Activated naive CD8-positive, alpha-beta T cell treated with anti-CD3 and anti-CD28 coated beads, Interleukin-2, amount 50 U/mL, for 24 hours (primary cell): Measurements from ENCODE around the gene MS4A18.
"Not testable (repeated sequence)": the region's sequence is repeated elsewhere in the genome, so short reads cannot be mapped to it uniquely, and the experiment has no call there.

Source experiments
- ATAC-seq: fragments of 150-1000 bp; cut with Tn5 transposase; one replicate; pipeline ENCODE4 v1.10.0; 2021
- DNase-seq: peaks from one replicate; pipeline ENCODE4 v3.0.0; 2021
- H3K27ac Mint-ChIP-seq: one replicate; pipeline ENCODE4 v1.8.0; 2021; ENCODE audit warnings: mild to moderate bottlenecking, mixed read lengths
- H3K27me3 Mint-ChIP-seq: one replicate; pipeline ENCODE4 v1.8.0; 2021; ENCODE audit warnings: mixed read lengths
- H3K36me3 Mint-ChIP-seq: one replicate; pipeline ENCODE4 v1.8.0; 2021; ENCODE audit warnings: low read depth, mixed read lengths
- H3K4me1 Mint-ChIP-seq: one replicate; pipeline ENCODE4 v1.8.0; 2021; ENCODE audit warnings: mixed read lengths
- H3K4me3 Mint-ChIP-seq: one replicate; pipeline ENCODE4 v1.8.0; 2021; ENCODE audit warnings: mild to moderate bottlenecking, moderate library complexity, mixed read lengths
- H3K9me3 Mint-ChIP-seq: one replicate; pipeline ENCODE4 v1.8.0; 2021; ENCODE audit warnings: mixed read lengths

The MS4A18 gene

GRCh38 chr11:60713423-60713822 is 11.1 kb upstream of the MS4A18 start:
- not testable (repeated sequence) for ATAC-seq, H3K36me3 Mint-ChIP-seq, DNase-seq, H3K9me3 Mint-ChIP-seq, H3K4me3 Mint-ChIP-seq, H3K27ac Mint-ChIP-seq, H3K4me1 Mint-ChIP-seq
- peaks cover 16% of the 10 kb centered on the region for H3K27me3 Mint-ChIP-seq

DNA sequence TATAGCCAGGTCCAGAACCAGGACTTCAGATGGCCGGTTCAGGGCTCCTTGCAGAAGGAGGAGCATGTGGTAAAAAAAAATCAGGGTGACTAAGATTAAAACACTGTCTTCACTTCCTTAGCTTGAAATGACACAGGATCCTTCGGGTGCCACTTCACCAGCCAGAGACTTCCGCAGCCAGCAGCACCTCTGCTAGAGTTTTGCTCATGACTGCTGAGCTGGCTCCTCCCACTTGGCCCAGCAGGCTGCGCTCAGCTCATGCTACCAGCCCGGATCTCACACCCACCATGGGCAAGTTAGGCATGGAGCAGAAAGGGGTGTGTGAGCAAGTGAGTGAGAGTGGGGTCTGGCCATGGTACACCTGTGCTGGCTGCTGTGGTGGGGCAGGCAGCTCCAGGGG is 6.6 kb upstream of the MS4A18 start:
- ATAC-seq (no peak), DNase-seq (no peak)
- Mint-ChIP-seq H3K4me3 (no peak overlapping the region), H3K27me3 (peaks cover 18% of the 10 kb centered on the region), H3K4me1 (no peaks in the 10 kb centered on the region), H3K36me3 (no peaks in the 10 kb centered on the region), H3K9me3 (no peaks in the 10 kb centered on the region), H3K27ac (no peak overlapping the region)

DNA sequence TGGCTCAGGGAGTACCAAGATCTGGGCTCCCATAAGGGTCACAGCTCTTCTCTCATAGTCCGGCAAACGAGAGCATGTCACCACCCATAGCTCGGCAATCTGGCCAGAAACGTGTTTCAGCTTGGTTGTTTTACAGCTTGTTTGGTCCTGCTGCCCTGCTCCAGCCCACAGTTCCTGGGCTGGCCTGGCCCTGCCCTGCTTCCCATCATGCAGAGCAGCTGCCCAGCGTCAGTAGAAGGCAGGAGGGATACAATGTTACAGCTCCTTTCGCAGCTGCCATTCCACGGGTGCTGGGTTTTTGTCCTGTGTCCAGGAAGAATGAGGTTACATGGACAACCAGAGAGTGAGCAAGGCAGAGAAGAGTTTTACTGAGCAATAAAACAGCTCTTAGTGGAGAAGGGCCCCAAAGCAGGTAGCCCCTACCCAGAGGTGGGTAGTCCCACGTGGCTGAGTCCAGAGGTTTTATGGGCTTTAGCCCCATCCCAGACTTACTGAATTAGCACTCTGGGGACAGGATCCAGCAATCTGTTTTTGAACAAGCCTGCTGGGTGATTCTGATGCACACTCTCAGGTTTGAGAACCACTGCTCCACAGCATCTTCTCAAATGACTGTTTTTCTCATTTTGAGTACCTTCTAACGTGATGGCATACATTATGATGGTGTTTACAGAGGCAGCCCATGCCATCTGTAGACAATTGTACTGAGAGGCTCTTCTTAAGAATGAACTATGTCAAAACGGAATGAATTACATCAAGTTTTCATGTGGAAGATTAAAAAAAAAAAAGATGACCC is 5.8 kb upstream of the MS4A18 start:
- Mint-ChIP-seq H3K27ac (no peak overlapping the region), H3K9me3 (no peaks in the 10 kb centered on the region), H3K36me3 (no peaks in the 10 kb centered on the region), H3K4me3 (no peak overlapping the region), H3K27me3 (peaks cover 11% of the 10 kb centered on the region), H3K4me1 (no peaks in the 10 kb centered on the region)
- no peak for DNase-seq
- ATAC-seq = no peak

DNA sequence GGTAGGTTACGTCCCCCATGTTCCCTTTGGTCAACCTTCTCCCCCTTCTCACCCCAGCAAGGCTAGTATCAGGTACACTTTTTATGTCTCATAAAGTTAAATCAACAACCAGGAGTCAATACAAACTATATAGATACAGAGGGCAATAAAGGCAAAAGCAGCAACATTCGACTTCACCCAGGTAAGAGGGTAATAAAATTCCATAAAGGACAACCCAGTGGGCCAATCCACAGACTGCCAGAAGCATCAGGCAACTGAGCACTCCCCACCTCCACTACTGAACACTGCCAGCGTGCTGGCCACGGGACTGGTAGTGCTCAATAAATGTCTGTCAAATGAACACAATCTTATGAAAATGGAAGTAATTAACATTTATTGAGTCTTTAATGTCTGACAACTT is 5.1 kb upstream of the MS4A18 start:
- H3K27me3 Mint-ChIP-seq = peaks cover 9% of the 10 kb centered on the region
- H3K36me3 Mint-ChIP-seq = no peaks in the 10 kb centered on the region
- H3K27ac Mint-ChIP-seq = no peak overlapping the region
- H3K4me1 Mint-ChIP-seq = no peaks in the 10 kb centered on the region
- ATAC-seq (no peak), DNase-seq (no peak)
- H3K9me3 Mint-ChIP-seq = no peaks in the 10 kb centered on the region
- no peak overlapping the region for H3K4me3 Mint-ChIP-seq

DNA sequence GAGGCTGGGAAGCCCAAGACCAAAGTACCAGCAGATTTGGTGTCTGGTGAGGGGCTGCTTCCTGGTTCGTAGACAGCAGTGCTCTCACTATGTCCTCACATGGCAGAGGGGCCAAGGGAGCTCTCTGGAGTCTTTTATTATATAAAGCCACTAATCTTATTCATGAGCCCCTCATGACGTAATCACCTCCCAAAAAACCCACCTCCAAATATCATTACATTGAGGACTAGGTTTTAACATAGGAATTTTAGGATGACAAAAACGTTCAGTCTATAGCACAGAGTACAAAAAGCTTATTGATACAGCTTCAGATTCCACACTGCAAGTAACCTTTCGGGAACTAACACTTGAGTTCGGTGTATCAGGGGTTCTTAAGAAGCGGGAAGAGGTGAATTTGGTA is 4.1 kb upstream of the MS4A18 start:
- no peaks in the 10 kb centered on the region for H3K4me1 Mint-ChIP-seq
- H3K27me3 Mint-ChIP-seq = peaks cover 7% of the 10 kb centered on the region
- no peaks in the 10 kb centered on the region for H3K36me3 Mint-ChIP-seq
- no peak overlapping the region for H3K27ac Mint-ChIP-seq
- DNase-seq (no peak), ATAC-seq (no peak)
- no peak overlapping the region for H3K4me3 Mint-ChIP-seq
- no peaks in the 10 kb centered on the region for H3K9me3 Mint-ChIP-seq

DNA sequence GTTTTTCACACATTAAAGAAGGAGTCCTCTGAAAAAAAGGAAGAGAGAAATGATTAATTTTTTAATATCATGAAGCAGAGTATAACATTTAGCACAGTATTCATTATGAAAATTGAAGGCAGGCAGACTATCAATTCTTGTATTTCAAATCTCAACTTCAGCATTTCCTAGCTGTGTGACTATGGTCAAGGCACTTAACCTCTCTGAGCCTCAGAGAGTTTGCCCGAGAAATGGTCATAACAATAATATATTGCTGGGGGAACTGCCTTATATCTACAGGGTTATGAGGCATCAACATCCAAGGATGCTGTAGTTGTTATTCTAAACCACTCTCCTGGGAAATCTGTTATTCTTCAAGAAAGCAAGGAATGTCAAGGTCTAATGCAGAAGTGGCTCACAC is 1.1 kb downstream of the MS4A18 start:
- Mint-ChIP-seq H3K36me3 (no peaks in the 10 kb centered on the region), H3K9me3 (no peaks in the 10 kb centered on the region), H3K27ac (no peak overlapping the region), H3K4me3 (no peak overlapping the region), H3K4me1 (no peaks in the 10 kb centered on the region), H3K27me3 (peaks cover 11% of the 10 kb centered on the region)
- DNase-seq = no peak
- no peak for ATAC-seq

GRCh38 chr11:60731586-60731985 is 7.1 kb downstream of the MS4A18 start:
- Mint-ChIP-seq H3K36me3 (no peaks in the 10 kb centered on the region), H3K4me1 (no peaks in the 10 kb centered on the region), H3K9me3 (no peaks in the 10 kb centered on the region), H3K27me3 (peaks cover 11% of the 10 kb centered on the region), H3K27ac (no peak overlapping the region), H3K4me3 (no peak overlapping the region)
- ATAC-seq (no peak), DNase-seq (no peak)

DNA sequence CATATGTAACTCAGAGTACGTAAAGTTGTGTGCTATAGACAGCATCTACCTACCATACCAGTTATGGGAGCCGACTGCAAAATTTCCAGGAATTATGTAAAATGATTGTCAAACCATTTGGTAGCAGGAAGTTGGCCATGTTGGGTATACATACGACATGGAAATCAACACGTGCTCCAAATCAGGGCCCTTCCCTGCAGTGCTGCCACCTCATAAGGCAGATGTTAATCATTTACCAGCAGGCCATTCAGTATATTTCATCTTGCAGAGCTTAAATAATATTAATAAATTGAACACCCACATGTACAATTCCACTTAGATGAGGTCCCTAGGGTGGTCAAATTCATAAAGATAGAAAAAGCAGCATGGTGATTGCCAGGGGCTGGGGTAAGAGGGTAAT is 9.8 kb downstream of the MS4A18 start:
- no peak for DNase-seq
- ATAC-seq = no peak
- no peaks in the 10 kb centered on the region for H3K4me1 Mint-ChIP-seq
- H3K9me3 Mint-ChIP-seq = no peaks in the 10 kb centered on the region
- H3K27me3 Mint-ChIP-seq = peaks cover 3% of the 10 kb centered on the region
- H3K4me3 Mint-ChIP-seq = no peak overlapping the region
- H3K27ac Mint-ChIP-seq = no peak overlapping the region
- H3K36me3 Mint-ChIP-seq = no peaks in the 10 kb centered on the region

GRCh38 chr11:60739114-60739513 is 14.6 kb downstream of the MS4A18 start:
- no peak overlapping the region for H3K27ac Mint-ChIP-seq
- ATAC-seq = no peak
- H3K36me3 Mint-ChIP-seq = no peaks in the 10 kb centered on the region
- H3K4me1 Mint-ChIP-seq = no peaks in the 10 kb centered on the region
- no peaks in the 10 kb centered on the region for H3K9me3 Mint-ChIP-seq
- H3K27me3 Mint-ChIP-seq = no peaks in the 10 kb centered on the region
- DNase-seq = no peak
- H3K4me3 Mint-ChIP-seq = no peak overlapping the region

- Mint-ChIP-seq H3K36me3 (no peaks in the 10 kb centered on the region), H3K9me3 (no peaks in the 10 kb centered on the region), H3K4me3 (no peak overlapping the region), H3K27me3 (peaks cover 2% of the 10 kb centered on the region), H3K4me1 (no peaks in the 10 kb centered on the region), H3K27ac (no peak overlapping the region)
- ATAC-seq (no peak), DNase-seq (no peak)
Observed at GRCh38 chr11:60740573-60740972, 16.1 kb downstream of the MS4A18 start.

DNA sequence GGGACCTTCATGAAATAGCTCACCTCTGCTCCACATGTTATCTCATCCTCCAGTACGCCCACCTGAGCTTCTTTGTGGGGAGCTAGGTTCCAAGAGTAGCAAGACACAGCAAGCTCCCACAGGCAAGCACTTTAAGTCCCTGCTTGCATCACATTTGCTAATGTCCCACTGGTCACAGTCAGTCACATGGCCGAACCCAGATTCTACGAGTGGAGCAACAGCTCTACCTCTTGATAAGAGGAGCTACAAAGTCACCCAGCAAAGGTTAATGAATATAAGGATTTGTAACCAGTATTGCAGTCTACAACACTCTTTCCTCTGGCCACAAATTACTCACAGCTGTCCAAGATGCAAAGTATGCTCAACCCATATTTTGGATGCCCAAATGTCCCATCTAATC is 16.9 kb downstream of the MS4A18 start:
- DNase-seq = no peak
- no peak for ATAC-seq
- Mint-ChIP-seq H3K4me1 (no peaks in the 10 kb centered on the region), H3K27ac (no peak overlapping the region), H3K4me3 (no peak overlapping the region), H3K27me3 (peaks cover 4% of the 10 kb centered on the region), H3K36me3 (no peaks in the 10 kb centered on the region), H3K9me3 (no peaks in the 10 kb centered on the region)

DNA sequence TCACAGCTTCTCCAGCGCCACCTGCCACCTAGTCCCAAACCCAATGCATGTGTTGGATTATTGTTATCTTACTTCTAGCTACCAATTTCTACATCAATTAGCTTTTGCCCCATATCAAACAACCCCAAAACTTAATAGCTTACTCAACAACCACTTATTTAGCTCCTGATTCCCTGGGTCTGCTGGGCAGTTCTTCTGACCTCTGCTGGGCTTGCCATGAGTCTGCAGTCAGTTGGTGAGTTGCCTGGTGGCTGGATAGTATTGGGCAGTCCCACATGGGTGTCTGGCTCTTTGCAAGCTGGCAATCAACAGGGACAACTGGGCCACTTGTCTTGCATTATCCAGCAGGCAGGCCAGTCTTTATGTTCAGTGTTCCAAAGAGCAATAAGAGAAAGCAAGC is 18.5 kb downstream of the MS4A18 start:
- Mint-ChIP-seq H3K4me3 (no peak overlapping the region), H3K9me3 (peaks cover 5% of the 10 kb centered on the region), H3K36me3 (no peaks in the 10 kb centered on the region), H3K4me1 (no peaks in the 10 kb centered on the region), H3K27me3 (peaks cover 4% of the 10 kb centered on the region), H3K27ac (no peak overlapping the region)
- ATAC-seq = no peak
- DNase-seq = no peak

DNA sequence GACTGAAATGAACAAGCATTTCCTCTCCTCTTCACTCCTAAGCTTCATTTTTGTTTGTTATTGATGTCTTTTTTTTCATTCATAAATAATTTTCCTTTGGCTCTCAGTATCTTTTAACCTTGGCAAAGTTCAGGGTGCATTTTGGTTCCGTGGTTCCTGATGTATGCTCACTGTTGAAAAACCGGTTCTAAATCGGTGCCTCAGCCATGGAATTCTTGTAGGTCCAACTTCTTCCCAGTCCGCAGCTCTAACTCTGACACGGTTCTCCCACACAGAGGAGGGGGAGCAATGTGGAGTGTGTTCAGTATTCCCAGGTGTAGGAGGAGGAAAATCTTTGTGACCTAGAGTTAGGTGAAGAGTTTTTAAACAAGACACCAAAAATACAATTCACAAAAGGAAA is 19.6 kb downstream of the MS4A18 start:
- Mint-ChIP-seq H3K4me1 (no peaks in the 10 kb centered on the region), H3K27ac (no peak overlapping the region), H3K27me3 (peaks cover 4% of the 10 kb centered on the region), H3K9me3 (peaks cover 5% of the 10 kb centered on the region), H3K4me3 (no peak overlapping the region), H3K36me3 (no peaks in the 10 kb centered on the region)
- no peak for DNase-seq
- no peak for ATAC-seq

DNA sequence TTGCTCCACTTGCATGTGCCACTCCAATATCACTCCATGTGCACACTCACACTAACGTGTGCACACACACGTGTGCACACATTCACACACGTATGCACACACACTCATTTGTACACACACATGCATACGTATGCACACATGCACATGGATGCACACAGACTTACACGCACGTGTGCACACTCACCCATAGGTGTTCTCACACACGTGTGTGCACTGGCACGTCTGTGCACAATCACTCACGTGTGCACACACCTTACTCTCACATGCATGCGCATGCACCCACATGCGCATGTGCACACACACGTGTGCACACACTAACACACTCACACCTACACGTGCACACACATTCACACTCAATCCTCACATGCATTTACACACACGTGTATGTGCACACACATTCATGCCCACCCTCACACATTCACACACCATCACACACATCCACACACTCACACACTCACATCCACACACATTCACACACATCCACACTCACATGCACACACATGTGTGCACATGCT is 22.9 kb downstream of the MS4A18 start:
- no peak for DNase-seq

DNA sequence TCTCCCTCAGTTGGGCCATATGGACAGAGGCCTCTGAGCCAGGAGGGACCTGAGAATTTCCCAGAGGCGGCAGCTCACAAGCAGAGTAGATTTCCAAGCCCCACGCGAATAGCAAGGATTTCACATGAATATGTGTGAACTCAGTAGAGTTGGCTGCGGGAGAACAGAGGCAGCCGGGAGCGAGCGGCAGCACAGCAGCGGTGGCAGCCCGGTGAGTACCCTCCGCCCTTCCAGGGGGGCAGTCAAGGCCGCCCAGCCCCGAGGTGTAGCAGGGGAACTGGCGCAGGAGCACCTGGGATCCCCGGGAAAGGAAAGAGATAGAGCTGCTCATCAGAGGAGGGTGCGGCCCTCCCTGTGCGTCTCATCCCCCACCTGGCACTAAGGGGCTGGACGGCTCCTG is 23.7 kb downstream of the MS4A18 start:
- Mint-ChIP-seq H3K27ac (no peak overlapping the region), H3K4me1 (no peaks in the 10 kb centered on the region), H3K9me3 (peaks cover 5% of the 10 kb centered on the region), H3K4me3 (no peak overlapping the region), H3K27me3 (peaks cover 13% of the 10 kb centered on the region), H3K36me3 (no peaks in the 10 kb centered on the region)
- DNase-seq = no peak
- ATAC-seq = no peak

More for the DNA sequence above, 22.9 kb downstream of the MS4A18 start:
- Mint-ChIP-seq H3K4me3 (no peak overlapping the region), H3K27me3 (peaks cover 13% of the 10 kb centered on the region), H3K36me3 (no peaks in the 10 kb centered on the region), H3K4me1 (no peaks in the 10 kb centered on the region), H3K27ac (no peak overlapping the region), H3K9me3 (peaks cover 5% of the 10 kb centered on the region)
- ATAC-seq = no peak

- DNase-seq (no peak), ATAC-seq (no peak)
- H3K36me3 Mint-ChIP-seq = no peaks in the 10 kb centered on the region
- H3K9me3 Mint-ChIP-seq = peaks cover 5% of the 10 kb centered on the region
- H3K4me1 Mint-ChIP-seq = no peaks in the 10 kb centered on the region
- H3K27me3 Mint-ChIP-seq = peaks cover 13% of the 10 kb centered on the region
- no peak overlapping the region for H3K27ac Mint-ChIP-seq
- no peak overlapping the region for H3K4me3 Mint-ChIP-seq
Observed at GRCh38 chr11:60748821-60749220, 24.3 kb downstream of the MS4A18 start.
